ENCODE results near the gene CDHR5. TPM values are rescaled to one million over a fixed set of nuclear protein-coding genes. Genes with fewer than 3 reads are reported as not detected.

The CDHR5 gene
- total RNA-seq, 4 donors from 2014 or later, result not detected

- DNase-seq (ENCODE audit: low spot score), result no peak
- no peak for ATAC-seq (ENCODE audit: low FRiP score)
- no peak for TF ChIP-seq CTCF (IDR thresholded peaks at IDR 0.05)
These were observed 19.3 kb upstream of the CDHR5 start for GRCh38 chr11:643849-644738.

DNA sequence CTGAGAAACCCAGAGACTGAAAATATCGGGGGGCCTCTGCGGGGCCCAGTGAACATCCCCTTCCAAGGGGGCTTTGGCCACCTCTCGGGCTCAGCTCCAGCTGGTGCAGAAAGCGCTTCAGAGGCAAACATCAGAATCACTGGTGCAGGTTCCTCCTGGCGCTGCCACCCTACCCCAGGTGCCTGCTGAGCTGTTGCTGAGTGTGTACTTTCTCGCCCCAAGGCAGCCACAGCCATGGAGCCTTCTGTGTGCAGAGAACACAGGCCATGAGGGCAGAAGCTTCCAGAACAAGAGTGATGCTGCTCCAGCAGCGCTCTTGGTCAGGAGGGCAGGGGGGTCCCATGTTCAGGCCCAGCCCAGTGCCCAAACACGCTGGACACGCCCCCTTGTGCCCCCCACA, 18.6 kb upstream of the CDHR5 start:
- ATAC-seq (ENCODE audit: low FRiP score) (no peak), DNase-seq (ENCODE audit: low spot score) (no peak)
- TF ChIP-seq CTCF (IDR thresholded peaks at IDR 0.05), result no peak

DNA sequence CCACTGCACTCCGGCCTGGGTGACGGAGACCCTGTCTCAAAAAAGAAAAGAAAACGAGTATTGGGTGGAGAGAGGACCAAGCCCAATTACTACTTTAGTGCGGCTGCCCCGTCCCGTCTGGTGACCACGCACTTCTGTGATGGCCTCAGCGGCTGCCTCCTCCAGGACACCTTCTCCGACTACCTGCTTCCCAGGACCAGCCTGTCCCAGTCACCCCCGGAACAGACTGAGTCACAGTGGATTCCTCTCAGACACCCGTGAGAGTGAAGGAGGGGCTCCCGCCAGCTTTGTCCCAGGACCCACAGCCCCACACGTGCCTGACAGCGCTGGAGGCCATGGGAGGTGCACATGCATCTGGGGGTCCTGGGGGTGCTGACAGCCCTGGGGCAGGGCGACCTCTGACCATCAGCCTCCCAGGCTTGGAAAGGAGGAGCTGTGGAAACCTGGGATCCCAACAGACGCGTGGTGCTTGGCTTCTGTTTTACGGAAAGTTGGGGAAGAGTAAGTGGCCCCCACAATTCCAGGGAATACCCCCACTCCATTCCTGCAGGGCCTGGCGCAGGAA, 17.1 kb upstream of the CDHR5 start:
- TF ChIP-seq CTCF (IDR thresholded peaks at IDR 0.05), result no peak
- DNase-seq (ENCODE audit: low spot score), result no peak
- no peak for ATAC-seq (ENCODE audit: low FRiP score)

DNA sequence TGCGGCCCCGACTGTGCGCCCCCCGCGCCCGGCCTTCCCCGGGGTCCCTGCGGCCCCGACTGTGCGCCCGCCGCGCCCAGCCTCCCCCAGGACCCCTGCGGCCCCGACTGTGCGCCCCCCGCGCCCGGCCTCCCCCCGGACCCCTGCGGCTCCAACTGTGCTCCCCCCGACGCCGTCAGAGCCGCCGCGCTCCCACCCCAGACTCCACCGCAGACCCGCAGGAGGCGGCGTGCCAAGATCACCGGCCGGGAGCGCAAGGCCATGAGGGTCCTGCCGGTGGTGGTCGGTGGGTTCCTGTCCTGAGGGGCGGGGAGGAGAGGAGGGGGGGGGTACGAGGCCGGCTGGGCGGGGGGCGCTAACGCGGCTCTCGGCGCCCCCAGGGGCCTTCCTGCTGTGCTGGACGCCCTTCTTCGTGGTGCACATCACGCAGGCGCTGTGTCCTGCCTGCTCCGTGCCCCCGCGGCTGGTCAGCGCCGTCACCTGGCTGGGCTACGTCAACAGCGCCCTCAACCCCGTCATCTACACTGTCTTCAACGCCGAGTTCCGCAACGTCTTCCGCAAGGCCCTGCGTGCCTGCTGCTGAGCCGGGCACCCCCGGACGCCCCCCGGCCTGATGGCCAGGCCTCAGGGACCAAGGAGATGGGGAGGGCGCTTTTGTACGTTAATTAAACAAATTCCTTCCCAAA, 15.4 kb upstream of the CDHR5 start:
- DNase-seq (ENCODE audit: low spot score), result no peak
- no peak for TF ChIP-seq CTCF (IDR thresholded peaks at IDR 0.05)

DNA sequence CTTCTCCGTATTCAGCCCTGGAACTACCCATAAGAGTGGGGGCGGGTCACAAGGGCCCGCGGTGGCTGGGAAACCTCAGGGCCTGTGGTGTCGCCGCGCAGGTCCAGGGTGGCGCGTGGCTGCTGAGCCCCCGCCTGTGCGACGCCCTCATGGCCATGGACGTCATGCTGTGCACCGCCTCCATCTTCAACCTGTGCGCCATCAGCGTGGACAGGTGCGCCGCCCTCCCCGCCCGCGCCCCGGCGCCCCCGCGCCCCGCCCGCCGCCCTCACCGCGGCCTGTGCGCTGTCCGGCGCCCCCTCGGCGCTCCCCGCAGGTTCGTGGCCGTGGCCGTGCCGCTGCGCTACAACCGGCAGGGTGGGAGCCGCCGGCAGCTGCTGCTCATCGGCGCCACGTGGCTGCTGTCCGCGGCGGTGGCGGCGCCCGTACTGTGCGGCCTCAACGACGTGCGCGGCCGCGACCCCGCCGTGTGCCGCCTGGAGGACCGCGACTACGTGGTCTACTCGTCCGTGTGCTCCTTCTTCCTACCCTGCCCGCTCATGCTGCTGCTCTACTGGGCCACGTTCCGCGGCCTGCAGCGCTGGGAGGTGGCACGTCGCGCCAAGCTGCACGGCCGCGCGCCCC, 14.7 kb upstream of the CDHR5 start:
- no peak for DNase-seq (ENCODE audit: low spot score)
- ATAC-seq (ENCODE audit: low FRiP score), result no peak
- no peak for TF ChIP-seq CTCF (IDR thresholded peaks at IDR 0.05)

More for the DNA sequence above, 15.4 kb upstream of the CDHR5 start:
- ATAC-seq (ENCODE audit: low FRiP score), result no peak

DNA sequence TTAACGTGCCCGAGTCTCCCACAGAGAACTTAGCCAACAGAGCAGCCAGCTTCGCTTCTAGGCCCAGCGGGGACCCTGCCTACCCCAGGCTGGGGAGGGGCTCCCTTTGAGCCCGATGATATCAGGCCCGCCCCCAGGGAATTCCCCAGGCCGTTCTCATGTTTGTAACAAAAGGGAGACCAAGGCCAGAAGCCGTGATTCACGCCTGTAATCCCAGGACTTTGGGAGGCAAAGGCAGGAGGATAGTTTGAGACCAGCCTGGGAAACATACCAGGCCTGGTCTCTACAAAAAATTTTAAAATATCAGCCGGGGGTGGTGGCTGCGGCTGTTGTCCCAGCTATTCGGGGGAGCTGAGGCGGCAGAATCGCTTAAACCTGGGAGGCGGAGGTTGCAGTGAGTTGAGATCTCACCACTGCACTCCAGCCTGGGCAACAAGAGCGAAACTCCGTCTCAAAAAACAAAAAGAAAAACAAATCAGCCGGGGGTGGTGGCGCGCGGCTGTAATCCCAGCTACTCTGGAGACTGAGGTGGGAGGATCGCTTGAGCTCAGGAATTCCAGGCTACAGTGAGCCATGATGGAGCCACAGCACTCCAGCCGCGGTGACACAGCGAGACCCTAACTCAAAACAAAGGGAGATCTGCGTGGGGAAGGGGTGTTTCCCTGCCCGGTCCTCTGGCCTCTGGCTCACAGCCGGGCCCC, 14.0 kb upstream of the CDHR5 start:
- DNase-seq (ENCODE audit: low spot score) (no peak), ATAC-seq (ENCODE audit: low FRiP score) (no peak)
- no peak for TF ChIP-seq CTCF (IDR thresholded peaks at IDR 0.05)
